Measurements from ENCODE around the gene IFITM2.
"Not testable (repeated sequence)": the region's sequence is repeated elsewhere in the genome, so short reads cannot be mapped to it uniquely, and the experiment has no call there.

IFITM2 gene

GRCh38 chr11:311013-311748 is 3.6 kb downstream of the IFITM2 start:
- H3K9me3 ChIP-seq (ENCODE audit: control insufficient read depth, low read length); H3K79me2 ChIP-seq; H3K4me1 ChIP-seq; H3K27me3 ChIP-seq (ENCODE audit: control insufficient read depth, insufficient read depth, low read length); H3K4me2 ChIP-seq (ENCODE audit: low read length); H2AFZ ChIP-seq; H3K4me3 ChIP-seq (ENCODE audit: low read depth, low read length); H3K36me3 ChIP-seq (ENCODE audit: control insufficient read depth, insufficient read depth, low read length); H3K9ac ChIP-seq: not testable (repeated sequence)
- H3K27ac ChIP-seq = peak overlapping the region; percentile 33

- no peaks in the 10 kb centered on the region for H3K36me3 ChIP-seq (ENCODE audit: control insufficient read depth, insufficient read depth, low read length)
- H3K9ac ChIP-seq = no peak overlapping the region
- no peak for TF ChIP-seq CTCF (IDR thresholded peaks at IDR 0.05)
- H3K9me3 ChIP-seq (ENCODE audit: control insufficient read depth, low read length) = no peaks in the 10 kb centered on the region
- no peaks in the 10 kb centered on the region for H3K79me2 ChIP-seq
- H3K4me2 ChIP-seq (ENCODE audit: low read length) = no peak overlapping the region
- H3K27me3 ChIP-seq (ENCODE audit: control insufficient read depth, insufficient read depth, low read length) = no peaks in the 10 kb centered on the region
- H3K27ac ChIP-seq = peak overlapping the region; percentile 33
- no peak overlapping the region for H2AFZ ChIP-seq
- H3K4me3 ChIP-seq (ENCODE audit: low read depth, low read length) = no peak overlapping the region
- H3K4me1 ChIP-seq = peaks cover 6% of the 10 kb centered on the region
Measured at GRCh38 chr11:312092-312816, 4.6 kb downstream of the IFITM2 start.

GRCh38 chr11:313304-313786 is 5.7 kb downstream of the IFITM2 start:
- H3K79me2 ChIP-seq = no peaks in the 10 kb centered on the region
- H3K4me3 ChIP-seq (ENCODE audit: low read depth, low read length) = no peak overlapping the region
- H2AFZ ChIP-seq = no peak overlapping the region
- H3K36me3 ChIP-seq (ENCODE audit: control insufficient read depth, insufficient read depth, low read length) = no peaks in the 10 kb centered on the region
- H3K27me3 ChIP-seq (ENCODE audit: control insufficient read depth, insufficient read depth, low read length) = no peaks in the 10 kb centered on the region
- no peak overlapping the region for H3K9ac ChIP-seq
- peak overlapping the region; percentile 81 for H3K27ac ChIP-seq
- H3K4me2 ChIP-seq (ENCODE audit: low read length) = peak overlapping the region; percentile 68
- H3K9me3 ChIP-seq (ENCODE audit: control insufficient read depth, low read length) = no peaks in the 10 kb centered on the region
- no peak for TF ChIP-seq CTCF (IDR thresholded peaks at IDR 0.05)
- H3K4me1 ChIP-seq = peaks cover 6% of the 10 kb centered on the region

GRCh38 chr11:313787-314553 is 6.4 kb downstream of the IFITM2 start, which contains the start of gene IFITM1:
Gene IFITM1, plus strand, starts transcription at chr11:314040. Its CDS starts 131 bp downstream, at chr11:314171.
- peak within 1 kb of the TSS; percentile 61 for H3K4me3 ChIP-seq (ENCODE audit: low read depth, low read length)
- H3K9me3 ChIP-seq (ENCODE audit: control insufficient read depth, low read length) = no peaks in the 10 kb centered on the region
- no peak within 1 kb of the TSS for H2AFZ ChIP-seq
- H3K27me3 ChIP-seq (ENCODE audit: control insufficient read depth, insufficient read depth, low read length) = no peaks in the 10 kb centered on the region
- peak within 1 kb of the TSS; percentile 68 for H3K4me2 ChIP-seq (ENCODE audit: low read length)
- H3K36me3 ChIP-seq (ENCODE audit: control insufficient read depth, insufficient read depth, low read length) = no peaks in the 10 kb centered on the region
- no peak within 1 kb of the TSS for H3K9ac ChIP-seq
- H3K27ac ChIP-seq = peak within 1 kb of the TSS; percentile 81
- H3K4me1 ChIP-seq = peaks cover 6% of the 10 kb centered on the region
- TF ChIP-seq CTCF (IDR thresholded peaks at IDR 0.05) = no peak
- H3K79me2 ChIP-seq = no peaks in the 10 kb centered on the region

GRCh38 chr11:314554-314875 is 6.9 kb downstream of the IFITM2 start:
- H3K4me2 ChIP-seq (ENCODE audit: low read length); H3K36me3 ChIP-seq (ENCODE audit: control insufficient read depth, insufficient read depth, low read length); H3K9ac ChIP-seq; H3K27me3 ChIP-seq (ENCODE audit: control insufficient read depth, insufficient read depth, low read length); H3K4me1 ChIP-seq; H3K79me2 ChIP-seq; H3K9me3 ChIP-seq (ENCODE audit: control insufficient read depth, low read length); H2AFZ ChIP-seq: not testable (repeated sequence)
- Histone ChIP-seq H3K4me3 (ENCODE audit: low read depth, low read length) (peak overlapping the region; percentile 61), H3K27ac (peak overlapping the region; percentile 81)

Data from parathyroid adenoma (tissue), 2 donors.